Keratinocyte (primary cell): ENCODE measurements around the gene SAMD13. TPM values are rescaled to one million over a fixed set of nuclear protein-coding genes. Genes with fewer than 3 reads are reported as not detected.

ENCODE experiments used
- DNase-seq: peaks from one replicate; pipeline ENCODE4 v3.0.0-alpha.2; 2011; ENCODE audit warnings: low read depth, missing footprints, low spot score
- FAIRE-seq: peaks from 2 replicates; lab custom pipeline; 2011; peaks lifted over from hg19 to GRCh38; lab: Jason Lieb, UNC
- H2AFZ ChIP-seq: 2 replicates; pipeline ENCODE4 v1.6.0; 2012; ENCODE audit warnings: low read length, control low read depth, inconsistent platforms; ENCODE audit not compliant: control insufficient read depth
- H3K27ac ChIP-seq: 2 replicates; pipeline ENCODE4 v1.5.1; 2011; ENCODE audit warnings: low read length; ENCODE audit not compliant: control insufficient read depth, insufficient read depth
- H3K27me3 ChIP-seq: 3 replicates; pipeline ENCODE4 v1.6.0; 2011; ENCODE audit warnings: low read length; ENCODE audit not compliant: control insufficient read depth, insufficient read depth; ENCODE audit errors: extremely low read depth
- H3K36me3 ChIP-seq, 2 experiments: 2 replicates in 1 of 2; 3 replicates in 1 of 2; pipeline ENCODE4 v1.5.1; 2011; ENCODE audit warnings: low read length in 2 of 2, mild to moderate bottlenecking in 1 of 2; ENCODE audit not compliant: control insufficient read depth in 2 of 2, insufficient read depth in 2 of 2; ENCODE audit errors: extremely low read depth in 1 of 2
- H3K4me1 ChIP-seq: 3 replicates; pipeline ENCODE4 v1.5.1; 2011; ENCODE audit warnings: low read length; ENCODE audit not compliant: control insufficient read depth, insufficient read depth; ENCODE audit errors: extremely low read depth
- H3K4me2 ChIP-seq: 3 replicates; pipeline ENCODE4 v1.6.0; 2011; ENCODE audit warnings: low read depth, low read length; ENCODE audit not compliant: control insufficient read depth, insufficient read depth; ENCODE audit errors: extremely low read depth
- H3K4me3 ChIP-seq, 3 experiments: fragments of 200-600 bp in 1 of 3; sonication (generic) in 1 of 3; 2 replicates in 2 of 3; 3 replicates in 1 of 3; pipeline ENCODE4 v1.5.1; 2011 to 2016; ENCODE audit warnings: low read length in 3 of 3, mild to moderate bottlenecking in 3 of 3, control low read depth in 2 of 3, inconsistent platforms in 1 of 3, low read depth in 1 of 3, mixed read lengths in 1 of 3, mixed run types in 1 of 3, moderate library complexity in 1 of 3; ENCODE audit not compliant: control insufficient read depth in 2 of 3, insufficient read depth in 2 of 3; ENCODE audit errors: extremely low read depth in 1 of 3
- H3K79me2 ChIP-seq: 2 replicates; pipeline ENCODE4 v1.6.0; 2012; ENCODE audit warnings: low read length; ENCODE audit not compliant: control insufficient read depth, insufficient read depth
- H3K9ac ChIP-seq: 3 replicates; pipeline ENCODE4 v1.6.0; 2011; ENCODE audit warnings: low read length; ENCODE audit not compliant: control insufficient read depth, insufficient read depth; ENCODE audit errors: extremely low read depth
- H3K9me1 ChIP-seq: 3 replicates; pipeline ENCODE4 v1.6.0; 2011; ENCODE audit warnings: low read length; ENCODE audit not compliant: control insufficient read depth, insufficient read depth; ENCODE audit errors: extremely low read depth
- H3K9me3 ChIP-seq: 2 replicates; pipeline ENCODE4 v1.5.1; 2012; ENCODE audit warnings: low read depth, low read length; ENCODE audit not compliant: control insufficient read depth
- H4K20me1 ChIP-seq: 3 replicates; pipeline ENCODE4 v1.6.0; 2011; ENCODE audit warnings: low read length; ENCODE audit not compliant: control insufficient read depth, insufficient read depth; ENCODE audit errors: extremely low read depth
- CTCF ChIP-seq, 3 experiments: IDR thresholded peaks in 1 of 3; conservative IDR thresholded peaks in 1 of 3; optimal IDR thresholded peaks in 1 of 3; 2 replicates in 2 of 3; 3 replicates in 1 of 3; pipeline versions ENCODE3 to v1.5.1; 2011; ENCODE audit warnings: low read length in 3 of 3, mild to moderate bottlenecking in 3 of 3, moderate library complexity in 2 of 3, control low read depth in 1 of 3, inconsistent platforms in 1 of 3; ENCODE audit not compliant: insufficient read depth in 2 of 3; ENCODE audit errors: extremely low read depth in 1 of 3
- EZH2 ChIP-seq: IDR thresholded peaks from one replicate; pipeline ENCODE4 v1.6.1; 2012; ENCODE audit warnings: inconsistent platforms, mild to moderate bottlenecking, low read length, moderate library complexity
- dilution Hi-C: fragments of 300-500 bp; cut with MboI; formaldehyde crosslinking; loops from one replicate; pipeline ENCODE4 v1.7.0; 2020; ENCODE audit warnings: low sequenced_read_pairs; ENCODE audit not compliant: extremely low pct_ligation_motif_present
- polyA plus RNA-seq, 5 experiments: library from polyadenylated mRNA; depleted of rRNA in 3 of 5; stranded (reverse) in 3 of 5; stranded (forward) in 1 of 5; unstranded in 1 of 5; fragments of >200 nt; gene quantifications; 1 replicate in 1 of 5; 2 replicates in 3 of 5; 3 replicates in 1 of 5; pipeline versions ENCODE4 v1.2.1 to v1.2.3, GENCODE V29; 2011 to 2012; ENCODE audit warnings: missing spikeins in 2 of 5, low read depth in 1 of 5, low replicate concordance in 1 of 5

SAMD13 gene
- polyA plus RNA-seq, 1 donor (not counting 4 experiments of a cell fraction or from before 2014, with no cell fraction given), result 0.75 TPM

DNA sequence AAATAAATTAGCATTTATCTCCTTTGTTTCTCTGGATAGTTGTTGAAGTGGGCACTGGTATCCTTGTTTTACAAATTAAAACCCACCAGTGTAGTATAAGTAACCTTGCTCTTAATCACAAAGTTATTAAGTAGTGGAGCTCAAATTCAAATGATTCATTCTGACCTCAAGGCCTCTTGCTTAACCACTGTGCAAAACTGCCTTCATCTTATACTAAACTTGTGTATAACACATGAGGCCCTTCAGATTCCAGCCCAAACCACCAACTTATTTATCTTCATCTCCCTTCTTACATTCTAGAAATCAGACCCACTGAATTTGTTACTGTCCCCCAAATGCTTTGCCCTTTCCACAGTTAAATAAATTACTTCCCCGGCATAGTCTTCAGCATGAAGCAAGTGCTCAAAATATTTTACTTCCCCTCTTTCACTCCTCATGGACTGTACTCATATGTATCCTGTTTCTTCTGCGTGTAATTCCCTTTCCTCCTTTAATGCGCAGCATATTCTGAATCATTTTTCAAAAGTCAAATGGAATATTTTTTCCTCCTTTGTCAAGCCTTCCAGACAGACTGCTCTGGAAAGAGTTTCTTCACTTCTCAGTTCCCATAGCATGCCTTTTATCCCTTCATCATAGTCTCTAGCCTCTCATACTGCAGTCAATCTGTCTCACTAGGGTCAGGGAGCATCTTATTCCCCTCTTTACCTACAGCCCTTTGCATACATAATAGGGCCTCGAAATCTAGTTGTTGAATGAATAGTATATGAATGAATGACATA, 77.8 kb downstream of the SAMD13 start:
- no peak overlapping the region for H3K4me2 ChIP-seq
- no peak overlapping the region for H2AFZ ChIP-seq
- no peak overlapping the region for H3K9ac ChIP-seq
- no peak overlapping the region for H3K4me3 ChIP-seq
- H3K27ac ChIP-seq, result no peak overlapping the region
- FAIRE-seq, result no peak
- H3K4me1 ChIP-seq, result peaks cover 21% of the 10 kb centered on the region
- no peak for DNase-seq
- no peaks in the 10 kb centered on the region for H3K9me1 ChIP-seq
- H3K79me2 ChIP-seq, result no peaks in the 10 kb centered on the region
- no peaks in the 10 kb centered on the region for H3K36me3 ChIP-seq
- TF ChIP-seq EZH2 (no peak), CTCF (optimal IDR thresholded peaks at IDR 0.05 in 1 of 3, IDR thresholded peaks at IDR 0.05 in 1 of 3, conservative IDR thresholded peaks at IDR 0.05 in 1 of 3; ENCODE audit: extremely low read depth in 1 of 3, insufficient read depth in 2 of 3, low read length in 3 of 3) (no peak)
- dilution Hi-C loops, result no loop called here
- H4K20me1 ChIP-seq, result no peaks in the 10 kb centered on the region
- no peaks in the 10 kb centered on the region for H3K27me3 ChIP-seq
- no peaks in the 10 kb centered on the region for H3K9me3 ChIP-seq

GRCh38 chr1:84379917-84380180, 78.3 kb downstream of the SAMD13 start:
- H3K27me3 ChIP-seq, result no peaks in the 10 kb centered on the region
- H4K20me1 ChIP-seq, result no peaks in the 10 kb centered on the region
- TF ChIP-seq EZH2, result no peak
- no peak for TF ChIP-seq CTCF (optimal IDR thresholded peaks at IDR 0.05 in 1 of 3, IDR thresholded peaks at IDR 0.05 in 1 of 3, conservative IDR thresholded peaks at IDR 0.05 in 1 of 3; ENCODE audit: extremely low read depth in 1 of 3, insufficient read depth in 2 of 3, low read length in 3 of 3)
- no peaks in the 10 kb centered on the region for H3K36me3 ChIP-seq
- DNase-seq, result no peak
- H3K79me2 ChIP-seq, result no peaks in the 10 kb centered on the region
- peaks cover 21% of the 10 kb centered on the region for H3K4me1 ChIP-seq
- no peak overlapping the region for H3K9ac ChIP-seq
- H2AFZ ChIP-seq, result no peak overlapping the region
- no peak overlapping the region for H3K27ac ChIP-seq
- no peak overlapping the region for H3K4me2 ChIP-seq
- no peak for FAIRE-seq
- H3K4me3 ChIP-seq, result no peak overlapping the region
- H3K9me1 ChIP-seq, result no peaks in the 10 kb centered on the region
- dilution Hi-C loops, result no loop called here
- H3K9me3 ChIP-seq, result no peaks in the 10 kb centered on the region
